H9 (cell line): ENCODE measurements around the gene PCMT1. TPM values are rescaled to one million over a fixed set of nuclear protein-coding genes. Genes with fewer than 3 reads are reported as not detected.

Experiments
- DNase-seq: peaks from one replicate; pipeline ENCODE4 v3.0.0-alpha.2; 2017
- H2AFZ ChIP-seq: one replicate; pipeline ENCODE4 v1.6.1; 2013; ENCODE audit warnings: mild to moderate bottlenecking, low read length, control low read depth, moderate library complexity
- H2AK5ac ChIP-seq: 2 replicates; pipeline ENCODE4 v1.6.1; 2013; ENCODE audit warnings: low read length, control low read depth, mixed read lengths; ENCODE audit not compliant: insufficient read length
- H2BK120ac ChIP-seq: one replicate; pipeline ENCODE4 v1.6.1; 2013; ENCODE audit warnings: low read depth, mild to moderate bottlenecking, low read length, control low read depth, inconsistent platforms; ENCODE audit not compliant: poor library complexity, severe bottlenecking
- H2BK12ac ChIP-seq: 2 replicates; pipeline ENCODE4 v1.6.1; 2013; ENCODE audit warnings: low read length, control low read depth, mixed read lengths, low read depth; ENCODE audit not compliant: insufficient read length
- H2BK15ac ChIP-seq: 2 replicates; pipeline ENCODE4 v1.6.1; 2013; ENCODE audit warnings: low read depth, low read length, control low read depth
- H2BK20ac ChIP-seq: one replicate; pipeline ENCODE4 v1.6.1; 2013; ENCODE audit warnings: low read depth, mild to moderate bottlenecking, low read length, control low read depth, inconsistent platforms; ENCODE audit not compliant: poor library complexity, severe bottlenecking
- H2BK5ac ChIP-seq: 2 replicates; pipeline ENCODE4 v1.6.1; 2013; ENCODE audit warnings: low read length, control low read depth, mixed read lengths; ENCODE audit not compliant: insufficient read length
- H3K14ac ChIP-seq: 2 replicates; pipeline ENCODE4 v1.6.1; 2013; ENCODE audit warnings: low read length, control low read depth; ENCODE audit not compliant: insufficient read depth
- H3K18ac ChIP-seq: 2 replicates; pipeline ENCODE4 v1.6.1; 2013; ENCODE audit warnings: low read depth, mild to moderate bottlenecking, mixed read lengths, low read length, control low read depth; ENCODE audit not compliant: insufficient read length
- H3K23ac ChIP-seq: 2 replicates; pipeline ENCODE4 v1.6.1; 2013; ENCODE audit warnings: low read length, control low read depth, mixed read lengths, low read depth; ENCODE audit not compliant: insufficient read length
- H3K23me2 ChIP-seq: 2 replicates; pipeline ENCODE4 v1.6.1; 2013; ENCODE audit warnings: low read depth, mild to moderate bottlenecking, mixed read lengths, low read length, control low read depth; ENCODE audit not compliant: insufficient read length, poor library complexity, severe bottlenecking
- H3K27ac ChIP-seq: 2 replicates; pipeline ENCODE4 v1.5.1; 2013; ENCODE audit warnings: low read length, control low read depth, mixed read lengths, low read depth; ENCODE audit not compliant: insufficient read length
- H3K27me3 ChIP-seq: 2 replicates; pipeline ENCODE4 v1.6.1; 2013; ENCODE audit warnings: low read length, control low read depth, inconsistent platforms; ENCODE audit not compliant: insufficient read depth
- H3K4ac ChIP-seq: 2 replicates; pipeline ENCODE4 v1.6.1; 2013; ENCODE audit warnings: low read depth, mild to moderate bottlenecking, control low read depth, inconsistent platforms, low read length, moderate library complexity
- H3K4me1 ChIP-seq: 2 replicates; pipeline ENCODE4 v1.6.1; 2013; ENCODE audit warnings: low read length, control low read depth, inconsistent platforms; ENCODE audit not compliant: insufficient read depth
- H3K4me2 ChIP-seq: 2 replicates; pipeline ENCODE4 v1.6.1; 2013; ENCODE audit warnings: low read length, control low read depth, mixed read lengths; ENCODE audit not compliant: insufficient read length, insufficient read depth
- H3K56ac ChIP-seq: 2 replicates; pipeline ENCODE4 v1.6.1; 2013; ENCODE audit warnings: low read depth, mild to moderate bottlenecking, mixed read lengths, low read length, control low read depth; ENCODE audit not compliant: insufficient read length
- H3K79me1 ChIP-seq: 2 replicates; pipeline ENCODE4 v1.6.1; 2013; ENCODE audit warnings: low read depth, mild to moderate bottlenecking, moderate library complexity, low read length, control low read depth, inconsistent platforms; ENCODE audit not compliant: insufficient read depth, poor library complexity, severe bottlenecking
- H3K79me2 ChIP-seq: 2 replicates; pipeline ENCODE4 v1.6.1; 2013; ENCODE audit warnings: low read length, control low read depth, inconsistent platforms; ENCODE audit not compliant: insufficient read depth
- H3K9ac ChIP-seq: 2 replicates; pipeline ENCODE4 v1.6.1; 2013; ENCODE audit warnings: low read length, control low read depth, mixed read lengths; ENCODE audit not compliant: insufficient read length; ENCODE audit errors: extremely low read depth
- H3K9me3 ChIP-seq: one replicate; pipeline ENCODE4 v1.6.1; 2013; ENCODE audit warnings: low read depth, low read length, inconsistent platforms; ENCODE audit not compliant: control insufficient read depth
- H3T11ph ChIP-seq: one replicate; pipeline ENCODE4 v1.6.1; 2013; ENCODE audit warnings: mild to moderate bottlenecking, low read length, control low read depth, inconsistent platforms
- H4K20me1 ChIP-seq: one replicate; pipeline ENCODE4 v1.6.1; 2013; ENCODE audit not compliant: control insufficient read depth, insufficient read length, insufficient read depth
- H4K5ac ChIP-seq: 2 replicates; pipeline ENCODE4 v1.6.1; 2013; ENCODE audit warnings: low read depth, mild to moderate bottlenecking, mixed read lengths, low read length, control low read depth; ENCODE audit not compliant: insufficient read length
- H4K8ac ChIP-seq: replicated peaks from 2 replicates; pipeline ENCODE4 v1.6.1; 2013; ENCODE audit warnings: low read length, control low read depth, mixed read lengths, low read depth; ENCODE audit not compliant: insufficient read length
- H4K91ac ChIP-seq: 2 replicates; pipeline ENCODE4 v1.6.1; 2013; ENCODE audit warnings: low read depth, mild to moderate bottlenecking, moderate library complexity, mixed read lengths, low read length, control low read depth; ENCODE audit not compliant: insufficient read length
- H3K27ac Mint-ChIP-seq, 3 experiments: 2 replicates in 2 of 3; 3 replicates in 1 of 3; pipeline ENCODE4 v1.8.0; 2020 to 2021; ENCODE audit warnings: mixed read lengths in 3 of 3, mild to moderate bottlenecking in 1 of 3, moderate library complexity in 1 of 3
- H3K27me3 Mint-ChIP-seq: 2 replicates; pipeline ENCODE4 v1.8.0; 2021; ENCODE audit warnings: low read depth, mild to moderate bottlenecking, moderate library complexity, mixed read lengths
- H3K36me3 Mint-ChIP-seq, 3 experiments: 2 replicates in 2 of 3; 3 replicates in 1 of 3; pipeline ENCODE4 v1.8.0; 2020 to 2021; ENCODE audit warnings: low read depth in 3 of 3, mixed read lengths in 3 of 3; ENCODE audit not compliant: insufficient read depth in 1 of 3
- H3K4me1 Mint-ChIP-seq, 2 experiments: 2 replicates each; pipeline ENCODE4 v1.8.0; 2020; ENCODE audit warnings: mixed read lengths in 2 of 2
- H3K4me3 Mint-ChIP-seq, 2 experiments: 2 replicates in 1 of 2; 3 replicates in 1 of 2; pipeline ENCODE4 v1.8.0; 2020 to 2021; ENCODE audit warnings: mild to moderate bottlenecking in 2 of 2, mixed read lengths in 2 of 2, moderate library complexity in 1 of 2
- H3K9me3 Mint-ChIP-seq, 2 experiments: 2 replicates in 1 of 2; 3 replicates in 1 of 2; pipeline ENCODE4 v1.8.0; 2020; ENCODE audit warnings: mild to moderate bottlenecking in 2 of 2, mixed read lengths in 2 of 2, moderate library complexity in 1 of 2
- CTCF ChIP-seq: fragments of 200-600 bp; sonication (generic); conservative IDR thresholded peaks from 3 replicates; pipeline ENCODE4 v1.8.0; 2021; ENCODE audit warnings: antibody characterized with exemption, mild to moderate bottlenecking
- WGBS: extraction: QIAGEN DNeasy Blood & Tissue Kit; methylation state at CpG from one replicate; pipeline ENCODE4 v1.1.7; 2013; ENCODE audit warnings: missing lambda C conversion rate, low lambda C conversion rate, mixed read lengths; ENCODE audit not compliant: insufficient read length; ENCODE audit errors: extremely low coverage; 5-methylcytosine and 5-hydroxymethylcytosine counted together
- total RNA-seq: library from RNA; stranded (reverse); gene quantifications from 2 replicates; pipeline ENCODE4 v1.2.1, GENCODE V29; 2021

Gene PCMT1
- total RNA-seq, 1 experiment from 2014 or later = 98.3 TPM

GRCh38 chr6:149728499-149729234 lies 20.9 kb upstream of the PCMT1 start:
- peaks cover 9 to 85% (median 56%) of the 10 kb centered on the region in 3 experiments; a peak in 6 of 7 replicates for H3K36me3 Mint-ChIP-seq

More at GRCh38 chr6:149728499-149729234, 20.9 kb upstream of the PCMT1 start:
- no peaks in the 10 kb centered on the region for H3K23me2 ChIP-seq
- no peaks in the 10 kb centered on the region for H3K79me2 ChIP-seq
- H3K4me2 ChIP-seq = no peak overlapping the region
- WGBS = no CpG with 5 or more reads among the region's 5 CpGs
- no peaks in the 10 kb centered on the region for H3K9me3 ChIP-seq
- no peak for TF ChIP-seq CTCF
- no peak overlapping the region for H3K23ac ChIP-seq
- no peak overlapping the region for H2BK5ac ChIP-seq
- H3K9ac ChIP-seq = no peak overlapping the region
- H2AFZ ChIP-seq = no peak overlapping the region
- Mint-ChIP-seq H3K4me3 (no peak overlapping the region), H3K27me3 (no peaks in the 10 kb centered on the region), H3K4me1 (no peaks in the 10 kb centered on the region), H3K27ac (no peak overlapping the region), H3K9me3 (no peaks in the 10 kb centered on the region)
- H4K8ac ChIP-seq = no peak overlapping the region
- H2BK120ac ChIP-seq = no peak overlapping the region
- no peak for DNase-seq
- no peaks in the 10 kb centered on the region for H3K4me1 ChIP-seq
- H4K5ac ChIP-seq = no peak overlapping the region
- H2AK5ac ChIP-seq = no peak overlapping the region
- H3K79me1 ChIP-seq = no peaks in the 10 kb centered on the region
- no peak overlapping the region for H3K18ac ChIP-seq
- no peaks in the 10 kb centered on the region for H4K20me1 ChIP-seq
- H3K27me3 ChIP-seq = no peaks in the 10 kb centered on the region
- H3K4ac ChIP-seq = no peak overlapping the region
- H3T11ph ChIP-seq = no peak overlapping the region
- H3K27ac ChIP-seq = no peak overlapping the region
- no peak overlapping the region for H2BK12ac ChIP-seq
- no peak overlapping the region for H3K56ac ChIP-seq
- no peak overlapping the region for H2BK15ac ChIP-seq
- no peak overlapping the region for H4K91ac ChIP-seq
- no peak overlapping the region for H2BK20ac ChIP-seq
- H3K14ac ChIP-seq = no peak overlapping the region
